B cell (primary cell): ENCODE results near the gene ANO5.

ENCODE experiments used
- EZH2 ChIP-seq: IDR thresholded peaks from 2 replicates; pipeline ENCODE4 v1.6.1; 2012; ENCODE audit warnings: borderline replicate concordance, low read depth, mild to moderate bottlenecking, moderate library complexity, low read length; ENCODE audit not compliant: insufficient read depth, poor library complexity, severe bottlenecking
- TF ChIP-seq, protein P1 (sequence below): fragments of 200-600 bp; IDR thresholded peaks from one replicate; pipeline ENCODE4 v1.8.0; 2022; ENCODE audit warnings: antibody characterized with exemption, mild to moderate bottlenecking

DNA sequence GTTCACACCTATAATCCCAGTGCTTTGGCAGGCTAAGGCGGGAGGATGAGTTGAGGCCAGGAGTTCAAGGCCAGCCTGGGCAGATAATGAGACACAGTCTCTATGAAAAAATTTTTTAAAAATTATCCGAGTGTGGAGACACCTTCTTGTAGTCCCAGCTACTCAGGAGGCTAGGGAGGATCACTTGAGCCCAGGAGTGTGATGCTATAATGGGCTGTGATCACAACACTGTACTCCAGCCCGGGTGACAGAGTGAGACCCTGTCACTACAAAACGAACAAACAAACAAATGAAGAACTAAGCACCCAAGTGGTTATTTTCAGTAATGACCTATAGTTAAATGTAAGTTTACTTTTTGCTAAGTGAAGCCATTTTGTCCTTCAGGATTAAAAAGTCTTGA, 32.3 kb downstream of the ANO5 start:
- TF ChIP-seq, protein P1, sequence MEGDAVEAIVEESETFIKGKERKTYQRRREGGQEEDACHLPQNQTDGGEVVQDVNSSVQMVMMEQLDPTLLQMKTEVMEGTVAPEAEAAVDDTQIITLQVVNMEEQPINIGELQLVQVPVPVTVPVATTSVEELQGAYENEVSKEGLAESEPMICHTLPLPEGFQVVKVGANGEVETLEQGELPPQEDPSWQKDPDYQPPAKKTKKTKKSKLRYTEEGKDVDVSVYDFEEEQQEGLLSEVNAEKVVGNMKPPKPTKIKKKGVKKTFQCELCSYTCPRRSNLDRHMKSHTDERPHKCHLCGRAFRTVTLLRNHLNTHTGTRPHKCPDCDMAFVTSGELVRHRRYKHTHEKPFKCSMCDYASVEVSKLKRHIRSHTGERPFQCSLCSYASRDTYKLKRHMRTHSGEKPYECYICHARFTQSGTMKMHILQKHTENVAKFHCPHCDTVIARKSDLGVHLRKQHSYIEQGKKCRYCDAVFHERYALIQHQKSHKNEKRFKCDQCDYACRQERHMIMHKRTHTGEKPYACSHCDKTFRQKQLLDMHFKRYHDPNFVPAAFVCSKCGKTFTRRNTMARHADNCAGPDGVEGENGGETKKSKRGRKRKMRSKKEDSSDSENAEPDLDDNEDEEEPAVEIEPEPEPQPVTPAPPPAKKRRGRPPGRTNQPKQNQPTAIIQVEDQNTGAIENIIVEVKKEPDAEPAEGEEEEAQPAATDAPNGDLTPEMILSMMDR: no peak
- no peak for TF ChIP-seq EZH2
